ENCODE results near the gene DCX. TPM values are rescaled to one million over a fixed set of nuclear protein-coding genes. Genes with fewer than 3 reads are reported as not detected.

The DCX gene
- total and polyA plus RNA-seq, 2 of the 13 experiments (the other 11 are each of a cell fraction or from before 2014, with no cell fraction given), result not detected

- H3K27me3 ChIP-seq (ENCODE audit: control insufficient read depth in 1 of 2, insufficient read depth in 2 of 2, low read length in 2 of 2), result no peaks in the 10 kb centered on the region
- H3K4me3 ChIP-seq (replicated peaks in 1 of 3; ENCODE audit: insufficient read depth in 1 of 3, low read depth in 2 of 3, low read length in 3 of 3), result no peak overlapping the region
- no peaks in the 10 kb centered on the region for H3K4me1 ChIP-seq (ENCODE audit: insufficient read depth, low read length)
- H3K4me2 ChIP-seq (ENCODE audit: low read depth, low read length), result no peak overlapping the region
- no peak overlapping the region for H3K27ac ChIP-seq (ENCODE audit: extremely low read length, insufficient read depth, low read length)
- no CpG with 5 or more reads among the region's 3 CpGs for WGBS (ENCODE audit: low lambda C conversion rate)
- TF ChIP-seq, protein P1, sequence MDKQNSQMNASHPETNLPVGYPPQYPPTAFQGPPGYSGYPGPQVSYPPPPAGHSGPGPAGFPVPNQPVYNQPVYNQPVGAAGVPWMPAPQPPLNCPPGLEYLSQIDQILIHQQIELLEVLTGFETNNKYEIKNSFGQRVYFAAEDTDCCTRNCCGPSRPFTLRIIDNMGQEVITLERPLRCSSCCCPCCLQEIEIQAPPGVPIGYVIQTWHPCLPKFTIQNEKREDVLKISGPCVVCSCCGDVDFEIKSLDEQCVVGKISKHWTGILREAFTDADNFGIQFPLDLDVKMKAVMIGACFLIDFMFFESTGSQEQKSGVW (CRISPR knock-in tag; IDR thresholded peaks at IDR 0.05; ENCODE audit: borderline replicate concordance), result no peak
- TF ChIP-seq ZNF569 (CRISPR knock-in tag; IDR thresholded peaks at IDR 0.05; ENCODE audit: borderline replicate concordance) (no peak), ZNF160 (CRISPR knock-in tag; IDR thresholded peaks at IDR 0.05) (no peak), SMAD3 (CRISPR knock-in tag; IDR thresholded peaks at IDR 0.05) (no peak), GPN1 (CRISPR knock-in tag; IDR thresholded peaks at IDR 0.05; ENCODE audit: borderline replicate concordance) (no peak), ZNF354B (CRISPR knock-in tag; IDR thresholded peaks at IDR 0.05) (no peak), SIN3A (IDR thresholded peaks at IDR 0.05; ENCODE audit: borderline replicate concordance, low read depth, low read length) (no peak), MTF2 (CRISPR knock-in tag; IDR thresholded peaks at IDR 0.05; ENCODE audit: borderline replicate concordance) (no peak), XBP1 (CRISPR knock-in tag; IDR thresholded peaks at IDR 0.05) (no peak), SOX13 (IDR thresholded peaks at IDR 0.05) (no peak), SOX13 (CRISPR knock-in tag; conservative IDR thresholded peaks at IDR 0.05 in 1 of 2, IDR thresholded peaks at IDR 0.05 in 1 of 2) (no peak), SOX5 (CRISPR knock-in tag; IDR thresholded peaks at IDR 0.05; ENCODE audit: borderline replicate concordance) (no peak), TP53 (CRISPR knock-in tag; conservative IDR thresholded peaks at IDR 0.05) (no peak), KLF12 (CRISPR knock-in tag; IDR thresholded peaks at IDR 0.05; ENCODE audit: borderline replicate concordance) (no peak), ZNF629 (CRISPR knock-in tag; conservative IDR thresholded peaks at IDR 0.05) (no peak), PCBP1 (IDR thresholded peaks at IDR 0.05; ENCODE audit: borderline replicate concordance, low read depth, low read length) (no peak)
- TF ChIP-seq, protein P2, sequence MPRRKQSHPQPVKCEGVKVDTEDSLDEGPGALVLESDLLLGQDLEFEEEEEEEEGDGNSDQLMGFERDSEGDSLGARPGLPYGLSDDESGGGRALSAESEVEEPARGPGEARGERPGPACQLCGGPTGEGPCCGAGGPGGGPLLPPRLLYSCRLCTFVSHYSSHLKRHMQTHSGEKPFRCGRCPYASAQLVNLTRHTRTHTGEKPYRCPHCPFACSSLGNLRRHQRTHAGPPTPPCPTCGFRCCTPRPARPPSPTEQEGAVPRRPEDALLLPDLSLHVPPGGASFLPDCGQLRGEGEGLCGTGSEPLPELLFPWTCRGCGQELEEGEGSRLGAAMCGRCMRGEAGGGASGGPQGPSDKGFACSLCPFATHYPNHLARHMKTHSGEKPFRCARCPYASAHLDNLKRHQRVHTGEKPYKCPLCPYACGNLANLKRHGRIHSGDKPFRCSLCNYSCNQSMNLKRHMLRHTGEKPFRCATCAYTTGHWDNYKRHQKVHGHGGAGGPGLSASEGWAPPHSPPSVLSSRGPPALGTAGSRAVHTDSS (CRISPR knock-in tag; conservative IDR thresholded peaks at IDR 0.05), result no peak
- intact Hi-C loops (cut with micrococcal nuclease; ENCODE audit: unreplicated experiment), result no loop called here
- no peak for ATAC-seq
- BruUV-seq (replicated peaks), result no TSS peak
- H3K79me2 ChIP-seq (ENCODE audit: insufficient read depth, low read length), result no peaks in the 10 kb centered on the region
- in situ Hi-C loops (cut with HindIII; ENCODE audit: extremely low pct_ligation_motif_present, low pct_unique_long_range_greater_than_20kb), result no loop called here
- H2AFZ ChIP-seq (ENCODE audit: low read length), result no peak overlapping the region
- ChIA-PET CTCF (ENCODE audit: low intra/inter-chr PET ratio, low total read pairs) (no interaction called here), POLR2A (no interaction called here)
- H4K20me1 ChIP-seq (ENCODE audit: insufficient read depth, low read length), result no peaks in the 10 kb centered on the region
- no peak for DNase-seq (ENCODE audit: low spot score)
- H3K9me3 ChIP-seq (ENCODE audit: low read length), result no peaks in the 10 kb centered on the region
- H3K9ac ChIP-seq (ENCODE audit: insufficient read depth, low read depth, low read length), result no peak overlapping the region
- H3K36me3 ChIP-seq (replicated peaks in 1 of 2; ENCODE audit: control insufficient read depth in 1 of 2, insufficient read depth in 2 of 2, low read length in 2 of 2), result no peaks in the 10 kb centered on the region
- FAIRE-seq, result no peak
These were observed 151.5 kb downstream of the DCX start for GRCh38 chrX:111260451-111260850.

All from HepG2 (cell line).